HEK293 (cell line): ENCODE measurements around the gene ITPA.

ENCODE experiments used
- CTCF ChIA-PET: fragments of 350-600 bp; formaldehyde crosslinking; extraction: SDS; loops from one replicate; lab custom pipeline; 2021; ENCODE audit warnings: antibody characterized with exemption; lab: Yijun Ruan, JAX
- POLR2A ChIA-PET: fragments of 300-600 bp; formaldehyde crosslinking; extraction: SDS; loops from one replicate; lab custom pipeline; 2020; ENCODE audit warnings: antibody characterized with exemption, inconsistent platforms; lab: Yijun Ruan, JAX
- H3K27ac ChIP-seq: fragments of 200-500 bp; sonication (Bioruptor generic); 2 replicates; pipeline ENCODE4 v1.5.1; 2014; ENCODE audit warnings: low read depth, low read length, control low read depth, inconsistent platforms; ENCODE audit errors: extremely low read depth
- H3K36me3 ChIP-seq, 2 experiments: fragments of 200-500 bp in 1 of 2; sonication (Bioruptor generic) in 1 of 2; 1 replicate in 1 of 2; 2 replicates in 1 of 2; pipeline ENCODE4 v1.5.1; 2014 to 2017; ENCODE audit warnings: inconsistent platforms in 2 of 2, low read length in 2 of 2; ENCODE audit not compliant: control insufficient read depth in 2 of 2, insufficient read depth in 1 of 2
- H3K4me1 ChIP-seq: fragments of 200-500 bp; sonication (Bioruptor generic); 2 replicates; pipeline ENCODE4 v1.5.1; 2014; ENCODE audit warnings: mild to moderate bottlenecking, low read length, inconsistent platforms; ENCODE audit not compliant: control insufficient read depth, insufficient read depth
- H3K4me3 ChIP-seq: 2 replicates; pipeline ENCODE4 v1.5.1; 2011; ENCODE audit warnings: low read depth, mild to moderate bottlenecking, control low read depth, low read length, moderate library complexity
- H3K9me3 ChIP-seq: fragments of 200-500 bp; sonication (Bioruptor generic); 2 replicates; pipeline ENCODE4 v1.5.1; 2014; ENCODE audit warnings: low read depth, low read length, inconsistent platforms; ENCODE audit not compliant: control insufficient read depth, insufficient read depth
- EGR2 ChIP-seq: fragments of 450-650 bp; formaldehyde crosslinking; IDR thresholded peaks from 2 replicates; pipeline ENCODE4 v1.5.1; 2016; ENCODE audit warnings: low read depth, missing biosample characterization, missing genetic modification characterization
- IKZF3 ChIP-seq: fragments of 450-650 bp; IDR thresholded peaks from 2 replicates; pipeline ENCODE4 v1.5.0; 2018; ENCODE audit warnings: missing biosample characterization, mild to moderate bottlenecking, missing genetic modification characterization, moderate library complexity
- INSM2 ChIP-seq: fragments of 450-650 bp; formaldehyde crosslinking; IDR thresholded peaks from 2 replicates; pipeline ENCODE4 v1.5.1; 2016; ENCODE audit warnings: missing biosample characterization, missing genetic modification characterization
- KLF1 ChIP-seq: fragments of 450-650 bp; formaldehyde crosslinking; IDR thresholded peaks from 2 replicates; pipeline ENCODE4 v1.5.1; 2016; ENCODE audit warnings: missing biosample characterization, missing genetic modification characterization
- KLF8 ChIP-seq: fragments of 450-650 bp; formaldehyde crosslinking; IDR thresholded peaks from 2 replicates; pipeline ENCODE4 v1.5.1; 2016; ENCODE audit warnings: missing biosample characterization, missing genetic modification characterization
- KLF9 ChIP-seq: fragments of 450-650 bp; formaldehyde crosslinking; IDR thresholded peaks from 2 replicates; pipeline ENCODE4 v1.5.1; 2016; ENCODE audit warnings: missing biosample characterization, missing genetic modification characterization, low read depth
- SETDB1 ChIP-seq: IDR thresholded peaks from one replicate; pipeline ENCODE4 v1.6.1; 2017; ENCODE audit warnings: mild to moderate bottlenecking, low read length, moderate library complexity, mixed read lengths; ENCODE audit not compliant: insufficient read length
- SP2 ChIP-seq: fragments of 450-650 bp; formaldehyde crosslinking; IDR thresholded peaks from 2 replicates; pipeline ENCODE4 v1.5.1; 2016; ENCODE audit warnings: missing biosample characterization, missing genetic modification characterization
- SP3 ChIP-seq: fragments of 450-650 bp; formaldehyde crosslinking; IDR thresholded peaks from 2 replicates; pipeline ENCODE4 v1.5.1; 2016; ENCODE audit warnings: missing biosample characterization, missing genetic modification characterization
- ZFHX2 ChIP-seq: fragments of 450-650 bp; formaldehyde crosslinking; conservative IDR thresholded peaks from 2 replicates; pipeline ENCODE4 v1.5.1; 2016; ENCODE audit warnings: missing biosample characterization, missing genetic modification characterization
- ZFP3 ChIP-seq: fragments of 450-650 bp; formaldehyde crosslinking; IDR thresholded peaks from 2 replicates; pipeline ENCODE4 v1.5.1; 2016; ENCODE audit warnings: low read depth, missing biosample characterization, missing genetic modification characterization
- ZFP69B ChIP-seq: fragments of 450-650 bp; formaldehyde crosslinking; IDR thresholded peaks from 2 replicates; pipeline ENCODE4 v1.5.1; 2016; ENCODE audit warnings: missing biosample characterization, missing genetic modification characterization
- ZNF184 ChIP-seq: fragments of 450-650 bp; IDR thresholded peaks from 2 replicates; pipeline ENCODE4 v1.5.1; 2018; ENCODE audit warnings: missing biosample characterization, mild to moderate bottlenecking, missing genetic modification characterization
- ZNF302 ChIP-seq: fragments of 450-650 bp; formaldehyde crosslinking; IDR thresholded peaks from 2 replicates; pipeline ENCODE4 v1.5.1; 2016; ENCODE audit warnings: missing biosample characterization, missing genetic modification characterization, low read depth
- ZNF404 ChIP-seq: fragments of 450-650 bp; formaldehyde crosslinking; IDR thresholded peaks from 2 replicates; pipeline ENCODE4 v1.5.1; 2017; ENCODE audit warnings: missing biosample characterization, missing genetic modification characterization
- ZNF488 ChIP-seq: fragments of 450-650 bp; formaldehyde crosslinking; IDR thresholded peaks from 2 replicates; pipeline ENCODE4 v1.5.1; 2016; ENCODE audit warnings: missing biosample characterization, missing genetic modification characterization
- ZNF555 ChIP-seq: fragments of 450-650 bp; formaldehyde crosslinking; conservative IDR thresholded peaks from 2 replicates; pipeline ENCODE4 v1.5.1; 2017; ENCODE audit warnings: missing biosample characterization, mild to moderate bottlenecking, missing genetic modification characterization, inconsistent platforms
- ZNF558 ChIP-seq: fragments of 450-650 bp; formaldehyde crosslinking; IDR thresholded peaks from 2 replicates; pipeline ENCODE4 v1.5.1; 2016; ENCODE audit warnings: missing biosample characterization, missing genetic modification characterization
- ZNF610 ChIP-seq: fragments of 450-650 bp; formaldehyde crosslinking; IDR thresholded peaks from 2 replicates; pipeline ENCODE4 v1.5.1; 2016; ENCODE audit warnings: missing biosample characterization, missing genetic modification characterization, borderline replicate concordance
- ZNF621 ChIP-seq: fragments of 450-650 bp; formaldehyde crosslinking; IDR thresholded peaks from 2 replicates; pipeline ENCODE4 v1.5.1; 2017; ENCODE audit warnings: missing biosample characterization, missing genetic modification characterization
- ZNF660 ChIP-seq: fragments of 450-650 bp; IDR thresholded peaks from 2 replicates; pipeline ENCODE4 v1.5.1; 2018; ENCODE audit warnings: missing biosample characterization, mild to moderate bottlenecking, missing genetic modification characterization
- ZNF707 ChIP-seq: fragments of 450-650 bp; formaldehyde crosslinking; IDR thresholded peaks from 2 replicates; pipeline ENCODE4 v1.5.1; 2016; ENCODE audit warnings: missing biosample characterization, missing genetic modification characterization
- ZNF776 ChIP-seq: fragments of 450-650 bp; formaldehyde crosslinking; IDR thresholded peaks from 2 replicates; pipeline ENCODE4 v1.5.0; 2017; ENCODE audit warnings: missing biosample characterization, missing genetic modification characterization, borderline replicate concordance
- TF ChIP-seq, protein P1 (sequence below): fragments of 450-650 bp; formaldehyde crosslinking; IDR thresholded peaks from 2 replicates; pipeline ENCODE4 v1.5.1; 2016; ENCODE audit warnings: missing biosample characterization, missing genetic modification characterization

Gene ITPA

GRCh38 chr20:3227506-3227905, 18.2 kb downstream of the ITPA start:
- Histone ChIP-seq H3K4me3 (no peak overlapping the region), H3K36me3 (peaks cover 0 to 28% of the 10 kb centered on the region in 2 experiments; a peak in 1 of 3 replicates), H3K9me3 (no peaks in the 10 kb centered on the region), H3K27ac (no peak overlapping the region), H3K4me1 (no peaks in the 10 kb centered on the region)
- CTCF ChIA-PET: interaction anchor here (1.0 to 1.9 kb wide), 2 partner anchors 9 to 23 kb away, joined by 3 to 6 read pairs; no protein-coding TSS in a partner anchor
- peak; percentile 66 for TF ChIP-seq ZFHX2 (tag by site-specific recombination)
- no peak for TF ChIP-seq ZNF621
- TF ChIP-seq KLF1 (tag by site-specific recombination): 0 out of 2 replicates have a peak, but pooled peaks have one; percentile 3
- peak; percentile 19; the same call in 1 of the 2 replicates for TF ChIP-seq EGR2 (tag by site-specific recombination)
- POLR2A ChIA-PET: interaction anchor here (0.5 to 0.9 kb wide), 3 partner anchors 13 to 111 kb away, joined by 3 read pairs; no protein-coding TSS in a partner anchor

DNA sequence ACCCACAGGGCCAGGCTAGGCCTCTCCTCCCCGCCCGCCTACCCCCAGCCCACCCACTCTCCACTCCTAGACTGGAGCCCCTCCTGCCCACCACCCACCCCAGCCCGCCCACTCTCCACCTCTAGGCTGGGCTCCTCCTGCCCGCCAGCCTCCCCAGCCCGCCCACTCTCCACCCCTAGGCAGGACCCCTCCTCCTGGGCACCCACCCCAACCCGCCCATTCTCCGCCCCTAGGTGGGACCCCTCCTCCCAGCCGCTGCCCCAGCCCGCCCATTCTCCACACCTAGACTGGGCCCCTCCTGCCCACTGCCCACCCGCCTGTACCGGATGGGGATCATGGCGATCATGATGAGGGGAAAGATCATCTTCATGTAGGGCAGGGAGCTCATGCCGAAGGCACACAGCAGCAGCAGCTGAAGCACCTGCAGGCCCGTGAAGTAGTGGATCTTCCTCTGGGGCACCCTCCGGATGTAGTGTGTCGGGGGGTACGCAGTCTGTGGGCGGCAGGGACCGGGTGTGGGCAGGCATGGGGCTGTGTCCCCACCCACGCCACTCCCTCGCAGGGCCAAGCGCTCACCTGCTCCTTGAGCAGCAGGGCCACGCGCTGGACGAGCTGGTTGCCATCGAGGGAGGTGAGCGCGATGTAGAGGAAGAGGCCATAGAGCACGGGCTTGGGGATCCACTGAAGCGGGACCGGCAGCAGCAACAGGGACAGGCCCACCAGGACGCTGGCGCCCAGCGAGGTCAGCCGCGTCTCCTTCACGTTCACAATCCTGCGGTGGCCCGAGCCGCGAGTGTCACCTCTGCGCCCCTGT, 18.8 kb downstream of the ITPA start:
- ChIA-PET POLR2A (interaction anchor here (0.5 to 0.9 kb wide), 2 partner anchors 18 to 111 kb away, joined by 3 read pairs; no protein-coding TSS in a partner anchor), CTCF (interaction anchor here (1.0 to 1.9 kb wide), 2 partner anchors 9 to 22 kb away, joined by 3 to 6 read pairs; no protein-coding TSS in a partner anchor)
- no peaks in the 10 kb centered on the region for H3K4me1 ChIP-seq
- TF ChIP-seq ZNF776 (tag by site-specific recombination) (no peak), KLF8 (tag by site-specific recombination) (peak; percentile 32; the same call in 1 of the 2 replicates), ZFHX2 (tag by site-specific recombination) (peak; percentile 82), ZNF184 (no peak), ZNF707 (tag by site-specific recombination) (no peak), ZNF558 (no peak), KLF9 (tag by site-specific recombination) (no peak), ZNF660 (no peak), SP3 (tag by site-specific recombination) (0 out of 2 replicates have a peak, but pooled peaks have one; percentile 14), ZFP3 (tag by site-specific recombination) (no peak), ZNF302 (tag by site-specific recombination) (no peak), ZNF488 (tag by site-specific recombination) (no peak), EGR2 (tag by site-specific recombination) (peak; percentile 71), ZNF610 (tag by site-specific recombination) (no peak), KLF1 (tag by site-specific recombination) (peak; percentile 95), ZNF404 (tag by site-specific recombination) (no peak)
- TF ChIP-seq, all 188 proteins: peak for 5
- Histone ChIP-seq H3K27ac (no peak overlapping the region), H3K36me3 (peaks cover 0 to 22% of the 10 kb centered on the region in 2 experiments; a peak in 1 of 3 replicates), H3K9me3 (no peaks in the 10 kb centered on the region), H3K4me3 (no peak overlapping the region)

DNA sequence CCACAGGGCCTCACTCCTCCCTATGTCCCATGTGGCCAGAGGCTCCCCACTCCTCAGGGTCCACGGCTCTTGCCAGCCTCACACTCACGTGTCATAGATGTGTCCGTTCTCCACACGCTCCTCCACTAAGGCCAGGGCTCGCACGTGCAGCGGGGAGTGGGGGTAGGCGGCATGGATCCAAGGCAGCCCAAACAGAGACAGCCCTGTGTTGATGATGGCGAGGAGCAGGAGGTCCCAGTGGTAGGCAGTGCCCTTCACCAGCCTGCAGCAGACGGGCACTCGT, 19.4 kb downstream of the ITPA start:
- TF ChIP-seq, protein P1, sequence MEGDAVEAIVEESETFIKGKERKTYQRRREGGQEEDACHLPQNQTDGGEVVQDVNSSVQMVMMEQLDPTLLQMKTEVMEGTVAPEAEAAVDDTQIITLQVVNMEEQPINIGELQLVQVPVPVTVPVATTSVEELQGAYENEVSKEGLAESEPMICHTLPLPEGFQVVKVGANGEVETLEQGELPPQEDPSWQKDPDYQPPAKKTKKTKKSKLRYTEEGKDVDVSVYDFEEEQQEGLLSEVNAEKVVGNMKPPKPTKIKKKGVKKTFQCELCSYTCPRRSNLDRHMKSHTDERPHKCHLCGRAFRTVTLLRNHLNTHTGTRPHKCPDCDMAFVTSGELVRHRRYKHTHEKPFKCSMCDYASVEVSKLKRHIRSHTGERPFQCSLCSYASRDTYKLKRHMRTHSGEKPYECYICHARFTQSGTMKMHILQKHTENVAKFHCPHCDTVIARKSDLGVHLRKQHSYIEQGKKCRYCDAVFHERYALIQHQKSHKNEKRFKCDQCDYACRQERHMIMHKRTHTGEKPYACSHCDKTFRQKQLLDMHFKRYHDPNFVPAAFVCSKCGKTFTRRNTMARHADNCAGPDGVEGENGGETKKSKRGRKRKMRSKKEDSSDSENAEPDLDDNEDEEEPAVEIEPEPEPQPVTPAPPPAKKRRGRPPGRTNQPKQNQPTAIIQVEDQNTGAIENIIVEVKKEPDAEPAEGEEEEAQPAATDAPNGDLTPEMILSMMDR (tag by site-specific recombination): no peak
- TF ChIP-seq ZFP69B (tag by site-specific recombination): no peak
- no peak for TF ChIP-seq SP2 (tag by site-specific recombination)
- TF ChIP-seq INSM2: no peak
- no peak for TF ChIP-seq IKZF3 (tag by site-specific recombination)
- no peak for TF ChIP-seq SETDB1
- TF ChIP-seq ZNF555 (tag by site-specific recombination): no peak
- Histone ChIP-seq H3K27ac (no peak overlapping the region), H3K36me3 (peaks cover 0 to 17% of the 10 kb centered on the region in 2 experiments; a peak in 1 of 3 replicates), H3K4me3 (no peak overlapping the region), H3K9me3 (no peaks in the 10 kb centered on the region), H3K4me1 (no peaks in the 10 kb centered on the region)
- CTCF ChIA-PET: interaction anchor here (1.9 kb wide), 1 partner anchor 10 kb away, joined by 6 read pairs; no protein-coding TSS in a partner anchor
- POLR2A ChIA-PET: no interaction called here
